ENCODE measurements around the gene PIGBOS1.

Gene PIGBOS1

DNA sequence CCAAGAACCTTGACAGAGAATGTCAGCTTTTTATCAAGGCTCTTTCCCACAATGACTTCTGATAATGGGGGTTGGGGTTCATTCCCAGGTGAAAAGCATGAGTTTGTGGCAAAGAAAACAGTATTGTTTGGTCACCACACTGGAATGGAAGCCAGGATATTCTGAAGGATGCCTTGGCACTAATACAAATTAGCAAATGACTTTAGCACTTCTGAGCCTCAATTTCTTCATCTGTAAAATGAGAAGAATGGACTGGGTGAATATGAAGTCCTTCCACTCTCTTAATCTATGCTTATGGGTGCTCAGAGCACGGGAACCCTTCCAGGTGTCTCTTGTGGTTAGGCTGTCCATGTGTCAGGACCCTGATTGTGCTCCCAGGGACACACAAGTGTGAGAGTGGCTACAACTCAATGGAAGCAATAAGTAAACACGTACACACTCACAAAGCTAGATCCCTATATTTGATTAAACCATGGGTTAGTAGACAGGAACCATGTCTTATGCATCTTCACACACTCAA lies 50.7 kb downstream of the PIGBOS1 start:
- DNase-seq (ENCODE audit: low read depth), result no peak
- H3K4me3 ChIP-seq (ENCODE audit: low read depth, low read length), result no peak overlapping the region
- TF ChIP-seq CTCF (IDR thresholded peaks at IDR 0.05; ENCODE audit: low read depth, low read length, missing control alignments), result no peak

DNA sequence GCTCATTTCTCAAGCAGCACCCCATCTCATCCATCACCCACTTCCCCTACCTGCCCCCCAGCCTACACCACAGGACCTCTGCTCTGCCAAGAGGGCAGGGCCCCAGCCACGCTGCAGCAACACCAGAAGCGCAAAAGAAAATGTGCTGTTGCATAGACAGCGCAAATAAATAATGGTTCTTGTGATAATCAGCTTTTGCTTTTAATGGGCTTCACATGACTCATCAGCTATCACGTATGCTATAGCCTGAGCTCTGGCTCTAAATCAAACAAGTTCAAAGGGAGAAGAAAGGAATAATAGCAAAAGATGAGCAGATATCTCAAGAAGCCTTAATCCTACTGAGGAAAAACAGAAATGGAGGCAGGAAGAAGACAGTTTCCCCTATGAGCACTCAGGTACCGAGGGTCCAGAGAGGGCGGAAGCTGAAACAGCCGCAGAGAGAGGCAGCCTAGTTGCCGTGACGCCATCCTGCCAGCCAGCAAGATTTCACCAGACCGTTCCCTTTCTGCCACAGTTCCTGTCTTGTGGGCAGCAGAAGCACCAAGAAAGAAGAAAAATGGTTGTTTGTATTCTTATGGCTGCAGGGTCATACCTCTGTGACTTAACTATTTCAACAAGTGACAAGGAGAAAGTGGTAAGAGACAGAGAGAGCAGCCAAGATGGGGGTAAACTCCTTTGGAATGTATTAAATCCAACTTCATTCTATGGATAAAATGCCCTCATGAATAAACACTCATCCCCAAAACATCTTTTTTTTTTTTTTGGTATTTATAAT lies 51.3 kb downstream of the PIGBOS1 start:
- DNase-seq (ENCODE audit: low read depth), result no peak
- no peak for TF ChIP-seq CTCF (IDR thresholded peaks at IDR 0.05; ENCODE audit: low read depth, low read length, missing control alignments)
- no peak overlapping the region for H3K4me3 ChIP-seq (ENCODE audit: low read depth, low read length)
